Measurements from ENCODE around the gene MRPS2.
"Not testable (repeated sequence)": the region's sequence is repeated elsewhere in the genome, so short reads cannot be mapped to it uniquely, and the experiment has no call there.

- not testable (repeated sequence) for TF ChIP-seq CTCF (conservative IDR thresholded peaks at IDR 0.05); ZFX (IDR thresholded peaks at IDR 0.05)
Observed at GRCh38 chr9:135545646-135546176, 45.2 kb downstream of the MRPS2 start, which contains the start of gene OBP2A.

Measured in C4-2B (cell line).